ENCODE results near the gene SLC1A6.
"Not testable (repeated sequence)": the region's sequence is repeated elsewhere in the genome, so short reads cannot be mapped to it uniquely, and the experiment has no call there.

SLC1A6 gene

GRCh38 chr19:14979476-14980255 lies at the start of gene SLC1A6:
Gene SLC1A6 (minus strand): TSS chr19:14979864. CDS start chr19:14972910, 6,954 bp downstream.
- no peak for DNase-seq (ENCODE audit: low read depth in 2 of 2)
- H3K4me3 ChIP-seq (replicated peaks in 1 of 2; ENCODE audit: low read depth in 2 of 2, low read length in 2 of 2) = no peak within 1 kb of the TSS
- no peak for TF ChIP-seq CTCF (IDR thresholded peaks at IDR 0.05; ENCODE audit: low read depth, low read length)

GRCh38 chr19:15028490-15028889 lies 48.8 kb upstream of the SLC1A6 start:
- DNase-seq (ENCODE audit: low read depth in 2 of 2) = no peak
- H3K4me3 ChIP-seq (replicated peaks in 1 of 2; ENCODE audit: low read depth in 2 of 2, low read length in 2 of 2) = no peak overlapping the region
- TF ChIP-seq CTCF (IDR thresholded peaks at IDR 0.05; ENCODE audit: low read depth, low read length) = no peak

- peak in 1 of 2 donors; percentile 4 for DNase-seq (ENCODE audit: low read depth in 2 of 2)
- H3K4me3 ChIP-seq (replicated peaks in 1 of 2; ENCODE audit: low read depth in 2 of 2, low read length in 2 of 2) = no peak overlapping the region
- no peak for TF ChIP-seq CTCF (IDR thresholded peaks at IDR 0.05; ENCODE audit: low read depth, low read length)
Observed at GRCh38 chr19:15025217-15025616, 45.6 kb upstream of the SLC1A6 start.

- TF ChIP-seq CTCF (IDR thresholded peaks at IDR 0.05; ENCODE audit: low read depth, low read length) = no peak
- no peak overlapping the region for H3K4me3 ChIP-seq (replicated peaks in 1 of 2; ENCODE audit: low read depth in 2 of 2, low read length in 2 of 2)
- DNase-seq (ENCODE audit: low read depth in 2 of 2) = no peak
Observed at GRCh38 chr19:15022752-15023151, 43.1 kb upstream of the SLC1A6 start.

GRCh38 chr19:15021286-15022007 lies 41.8 kb upstream of the SLC1A6 start:
- DNase-seq (ENCODE audit: low read depth in 2 of 2) = no peak
- no peak for TF ChIP-seq CTCF (IDR thresholded peaks at IDR 0.05; ENCODE audit: low read depth, low read length)
- H3K4me3 ChIP-seq (replicated peaks in 1 of 2; ENCODE audit: low read depth in 2 of 2, low read length in 2 of 2) = no peak overlapping the region

GRCh38 chr19:15018836-15019235 lies 39.2 kb upstream of the SLC1A6 start:
- H3K4me3 ChIP-seq (replicated peaks in 1 of 2; ENCODE audit: low read depth in 2 of 2, low read length in 2 of 2); DNase-seq (ENCODE audit: low read depth in 2 of 2): not testable (repeated sequence)

GRCh38 chr19:15015946-15016542 lies 36.4 kb upstream of the SLC1A6 start:
- no peak for TF ChIP-seq CTCF (IDR thresholded peaks at IDR 0.05; ENCODE audit: low read depth, low read length)
- peak; percentile 10 to 18 for DNase-seq (ENCODE audit: low read depth in 2 of 2)
- H3K4me3 ChIP-seq (replicated peaks in 1 of 2; ENCODE audit: low read depth in 2 of 2, low read length in 2 of 2) = no peak overlapping the region

Data from cardiac fibroblast (primary cell).